Midbrain (tissue), 1 donor: ENCODE measurements around the gene RABGAP1.
A peak's percentile ranks its signal among the peaks of the same experiment; 100 is the strongest.

Experiments used
- DNase-seq: peaks from one replicate; lab custom pipeline; 2025; lab: John Stamatoyannopoulos, UW

RABGAP1 gene

GRCh38 chr9:123008909-123009308 lies 68.1 kb downstream of the RABGAP1 start:
- no peak for DNase-seq

- no peak for DNase-seq
These were observed 70.6 kb downstream of the RABGAP1 start for GRCh38 chr9:123011380-123011779.

DNA sequence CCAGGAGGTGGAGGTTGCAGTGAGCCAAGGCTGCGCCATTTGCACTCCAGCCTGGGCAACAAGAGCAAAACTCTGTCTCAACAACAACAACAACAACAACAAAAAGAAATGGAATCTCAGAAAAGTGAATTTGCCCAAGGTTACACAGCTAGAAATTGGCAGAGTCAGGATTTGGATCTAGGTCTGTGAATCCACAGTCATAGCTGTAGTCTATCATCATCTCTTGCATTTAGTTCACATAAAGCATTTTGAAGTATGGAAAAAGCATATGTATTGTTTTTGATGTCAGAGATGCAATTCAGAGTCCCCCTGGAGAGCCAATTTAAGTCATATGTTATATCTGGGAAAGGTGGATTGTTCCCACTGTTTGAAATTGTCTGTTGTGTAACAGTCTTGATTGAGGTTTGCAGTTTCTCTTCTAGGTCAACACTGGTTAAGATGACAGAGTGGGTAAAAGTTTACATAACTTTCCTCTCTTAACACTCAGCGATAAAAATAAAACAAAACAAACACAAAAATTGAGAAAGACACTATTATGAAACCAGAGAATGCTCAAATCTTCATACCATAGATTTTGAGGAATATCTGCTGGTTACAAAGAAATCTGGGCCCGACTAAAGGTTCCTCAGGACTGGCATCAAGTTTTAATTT lies 71.2 kb downstream of the RABGAP1 start:
- DNase-seq, result no peak

DNA sequence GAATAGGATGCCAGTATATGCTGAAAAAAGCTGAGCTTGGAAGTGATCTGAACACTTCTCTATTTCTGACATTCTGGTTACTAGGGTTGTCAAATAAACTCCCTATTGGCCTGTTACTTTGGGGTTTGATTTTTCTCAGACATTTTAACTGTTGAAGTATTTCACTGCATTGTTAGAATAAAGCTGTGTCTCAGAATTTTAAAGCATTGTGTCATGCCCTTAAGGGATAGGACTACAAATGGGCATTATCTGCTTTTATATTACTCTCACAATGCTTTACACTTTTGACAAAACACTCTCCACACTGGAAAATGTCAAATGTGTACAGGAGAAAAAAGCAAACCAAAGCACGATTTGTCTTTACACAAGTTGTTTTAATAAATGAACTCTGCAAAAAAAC lies 75.8 kb downstream of the RABGAP1 start:
- DNase-seq, result no peak

- no peak for DNase-seq
These were observed 80.0 kb downstream of the RABGAP1 start for GRCh38 chr9:123020796-123021195.

GRCh38 chr9:123026425-123026824 lies 85.6 kb downstream of the RABGAP1 start:
- DNase-seq, result no peak

- DNase-seq, result no peak
These were observed 86.7 kb downstream of the RABGAP1 start for GRCh38 chr9:123027517-123027916.

- no peak for DNase-seq
These were observed 87.3 kb downstream of the RABGAP1 start for GRCh38 chr9:123028136-123028535.

DNA sequence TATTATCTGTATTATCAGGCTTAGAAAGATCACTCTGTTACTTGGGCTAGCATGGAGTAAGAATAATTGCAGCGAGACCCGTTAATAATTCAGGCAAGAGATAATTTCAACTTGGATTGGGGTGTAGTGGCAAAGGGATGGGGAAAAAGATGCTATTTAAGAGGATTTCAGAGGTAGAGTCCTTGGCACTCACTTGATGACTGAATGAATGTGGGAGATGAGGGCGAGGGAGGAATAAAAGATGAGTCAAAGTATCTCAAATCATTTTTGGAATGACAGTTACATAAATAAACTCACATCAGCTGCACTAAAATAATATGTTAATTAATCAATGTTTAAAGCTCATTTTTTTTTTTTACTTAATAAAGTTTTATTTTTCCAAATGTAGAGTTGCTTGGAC lies 88.2 kb downstream of the RABGAP1 start:
- no peak for DNase-seq

DNA sequence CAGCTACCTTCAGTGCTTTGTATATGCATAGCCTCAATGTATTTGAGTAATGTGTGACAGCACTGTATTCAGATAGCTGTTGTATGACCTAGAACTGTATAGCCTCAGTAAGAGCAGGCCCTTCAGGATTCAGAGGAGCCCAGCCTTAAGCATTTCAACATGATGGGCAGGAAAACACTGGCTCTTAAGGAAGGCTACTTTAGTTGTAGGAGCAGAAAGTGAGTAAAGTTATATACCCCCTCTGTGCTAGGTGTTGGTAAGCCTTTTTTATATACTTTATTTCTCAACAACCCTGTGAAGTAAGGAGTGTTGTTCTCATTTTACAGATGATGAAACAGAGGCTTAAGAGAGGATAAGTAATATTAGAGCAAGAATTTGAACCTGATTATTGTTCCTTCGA lies 91.1 kb downstream of the RABGAP1 start:
- DNase-seq, result no peak

- no peak for DNase-seq
These were observed 92.5 kb downstream of the RABGAP1 start, which contains the start of gene GPR21 for GRCh38 chr9:123033352-123033751. TSS of gene GPR21 (plus strand) at chr9:123033667. CDS start at chr9:123034567, 900 bp downstream.

GRCh38 chr9:123033864-123034601 lies 93.2 kb downstream of the RABGAP1 start:
- peak; percentile 17 for DNase-seq

DNA sequence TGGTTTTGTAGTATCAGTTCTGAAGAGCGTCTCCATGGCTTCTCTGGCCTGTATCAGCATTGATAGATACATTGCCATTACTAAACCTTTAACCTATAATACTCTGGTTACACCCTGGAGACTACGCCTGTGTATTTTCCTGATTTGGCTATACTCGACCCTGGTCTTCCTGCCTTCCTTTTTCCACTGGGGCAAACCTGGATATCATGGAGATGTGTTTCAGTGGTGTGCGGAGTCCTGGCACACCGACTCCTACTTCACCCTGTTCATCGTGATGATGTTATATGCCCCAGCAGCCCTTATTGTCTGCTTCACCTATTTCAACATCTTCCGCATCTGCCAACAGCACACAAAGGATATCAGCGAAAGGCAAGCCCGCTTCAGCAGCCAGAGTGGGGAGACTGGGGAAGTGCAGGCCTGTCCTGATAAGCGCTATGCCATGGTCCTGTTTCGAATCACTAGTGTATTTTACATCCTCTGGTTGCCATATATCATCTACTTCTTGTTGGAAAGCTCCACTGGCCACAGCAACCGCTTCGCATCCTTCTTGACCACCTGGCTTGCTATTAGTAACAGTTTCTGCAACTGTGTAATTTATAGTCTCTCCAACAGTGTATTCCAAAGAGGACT lies 94.2 kb downstream of the RABGAP1 start:
- DNase-seq, result no peak

DNA sequence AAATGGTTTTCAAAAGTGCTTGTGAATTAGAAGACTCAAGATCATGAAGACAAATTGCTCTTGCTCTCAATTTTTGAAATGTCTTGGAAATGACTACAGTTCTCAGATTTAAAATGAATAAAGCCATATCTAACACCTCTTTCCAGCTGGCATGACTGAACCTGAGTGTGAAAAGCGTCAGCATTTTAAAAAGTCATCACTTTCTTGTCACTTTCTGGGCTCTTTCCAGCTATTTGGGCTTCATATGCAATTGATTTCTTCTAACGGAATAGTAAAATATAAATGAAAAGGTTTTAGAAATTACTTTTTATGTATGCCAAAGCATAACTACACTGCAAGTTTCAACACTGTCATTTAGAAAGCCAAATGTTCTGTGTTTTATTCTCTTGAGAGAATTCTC lies 95.0 kb downstream of the RABGAP1 start:
- no peak for DNase-seq

DNA sequence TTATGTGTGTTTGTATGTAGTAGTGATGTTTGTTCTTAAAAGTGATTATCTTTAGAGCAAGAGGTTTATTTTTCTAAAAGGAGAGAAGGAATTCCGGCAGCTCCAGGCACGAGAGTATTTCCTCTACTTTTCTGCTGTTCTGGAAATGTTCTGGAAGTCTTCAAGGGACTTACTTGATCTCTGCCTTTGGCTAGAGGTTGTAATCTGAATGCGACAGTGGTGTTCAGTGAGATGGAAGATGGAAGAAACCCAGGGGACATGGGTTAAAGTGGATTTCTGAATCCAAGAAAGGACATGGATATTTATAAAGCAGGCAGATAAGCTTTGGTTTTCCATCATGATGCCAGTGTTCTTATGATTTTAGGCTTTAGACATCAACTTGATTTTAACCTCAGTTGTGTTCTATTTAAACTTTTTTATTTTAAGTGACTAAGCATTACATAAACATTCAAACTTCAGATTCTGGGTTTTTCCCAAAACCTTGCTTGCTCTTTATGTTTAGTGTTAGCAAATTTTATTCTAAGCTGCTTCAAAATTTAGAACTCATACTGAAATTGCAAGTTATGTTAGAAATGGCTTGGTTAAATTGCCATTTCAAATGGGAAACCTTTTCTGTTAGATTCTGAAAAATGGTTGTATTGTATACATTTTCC lies 96.2 kb downstream of the RABGAP1 start:
- no peak for DNase-seq

DNA sequence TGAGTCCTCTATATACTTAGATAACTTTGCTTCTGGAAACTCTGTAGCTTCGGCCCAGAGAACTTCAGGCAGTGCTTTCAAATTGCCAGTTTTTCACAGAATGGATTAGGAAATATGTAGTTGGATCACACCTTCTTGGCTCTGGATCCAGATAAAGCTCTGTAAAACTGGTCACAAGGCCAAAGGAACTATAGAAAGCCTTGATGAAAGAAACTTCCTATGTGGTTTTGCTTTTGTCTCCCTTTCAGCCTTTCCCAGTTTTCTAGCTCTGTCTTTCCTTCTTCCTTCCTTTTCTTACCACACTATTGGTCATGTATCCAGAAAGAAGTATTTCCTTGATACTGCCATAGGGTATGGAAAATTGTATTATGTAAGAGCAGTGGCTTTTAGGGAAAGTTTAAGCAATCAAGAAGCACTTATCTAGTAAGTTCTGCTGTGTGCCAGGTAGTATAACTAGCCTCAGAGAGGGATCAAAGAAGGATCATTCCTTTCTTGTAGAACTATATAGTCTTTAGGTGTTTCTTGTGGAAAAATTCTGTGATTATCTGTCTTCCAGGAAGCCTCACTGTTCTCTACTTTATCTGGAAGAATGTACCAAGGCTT lies 98.9 kb downstream of the RABGAP1 start:
- no peak for DNase-seq

DNA sequence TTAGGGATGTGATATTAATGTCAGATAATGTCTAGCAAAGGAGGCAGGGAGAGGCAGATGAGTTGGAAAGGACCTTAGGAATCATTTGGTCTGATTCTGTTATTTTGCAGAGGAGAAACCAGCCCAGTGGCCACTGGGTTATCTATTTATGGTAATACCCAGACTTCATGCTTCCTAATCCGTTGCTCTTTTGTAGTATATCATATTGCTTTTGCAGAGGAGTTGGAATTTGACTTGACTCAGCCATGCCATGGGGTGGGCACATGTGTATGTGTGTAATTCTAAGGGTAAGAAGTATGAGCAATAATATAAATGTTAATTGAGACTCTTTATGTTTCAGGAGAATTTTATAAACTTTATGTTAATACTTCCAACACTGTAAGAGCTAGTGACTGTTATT lies 100.0 kb downstream of the RABGAP1 start:
- DNase-seq, result no peak

- DNase-seq, result no peak
These were observed 100.7 kb downstream of the RABGAP1 start for GRCh38 chr9:123041489-123041888.

GRCh38 chr9:123043081-123043939 lies 102.5 kb downstream of the RABGAP1 start:
- no peak for DNase-seq

DNA sequence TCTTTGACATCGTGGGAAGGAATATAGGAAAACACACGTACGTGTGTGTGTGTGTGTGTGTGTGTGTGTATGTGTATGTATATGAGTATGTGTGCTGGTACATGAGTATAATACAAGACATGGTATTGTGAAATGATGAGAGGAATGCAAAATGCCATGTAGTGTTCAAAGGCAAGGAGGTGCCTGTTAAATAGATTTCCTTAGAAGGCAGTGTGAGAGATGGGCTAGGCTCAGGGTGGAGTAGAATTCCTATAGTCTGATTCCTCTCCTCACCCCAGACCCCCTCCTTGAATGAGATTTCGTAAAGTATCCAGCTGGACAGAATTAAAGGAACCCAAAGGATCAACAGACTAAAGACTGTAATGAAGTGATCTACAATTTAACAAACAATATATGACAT lies 103.8 kb downstream of the RABGAP1 start:
- no peak for DNase-seq
